ENCODE data around the gene SUPT20H.

DNA sequence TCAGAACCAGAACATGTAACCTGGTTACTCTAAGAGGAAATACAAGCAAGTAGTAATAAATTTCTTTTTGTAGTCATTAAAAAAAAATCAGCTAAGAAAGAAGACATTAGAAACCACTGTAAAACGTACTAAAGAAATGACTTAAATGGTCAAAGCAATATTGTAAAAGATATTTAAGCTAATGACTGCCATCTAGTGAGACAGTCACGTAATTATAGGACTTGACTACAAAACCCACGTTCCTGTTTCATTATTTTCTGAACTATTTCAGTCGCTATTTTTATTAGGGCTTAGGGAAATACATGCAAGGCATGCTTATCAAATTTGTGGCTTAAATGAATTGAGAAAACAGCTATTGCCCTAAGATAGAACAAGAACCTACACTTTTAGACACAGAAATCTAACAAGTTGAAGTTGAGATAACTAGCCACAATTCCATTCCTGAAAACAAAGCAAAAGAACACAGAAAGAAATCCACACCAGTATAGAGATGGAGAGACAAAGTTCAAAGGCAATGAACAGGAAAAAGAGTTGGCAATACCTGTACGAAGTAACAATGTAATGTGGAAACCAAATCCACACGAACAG, 78.2 kb downstream of the SUPT20H start:
- TF ChIP-seq ASH2L (IDR thresholded peaks at IDR 0.05; ENCODE audit: borderline replicate concordance, low read depth): no peak
- no peak for TF ChIP-seq ESRRA (IDR thresholded peaks at IDR 0.05; ENCODE audit: low read length)
- no peak for TF ChIP-seq FOS (IDR thresholded peaks at IDR 0.05; ENCODE audit: borderline replicate concordance, extremely low read depth, insufficient read length)
- TF ChIP-seq SRF (IDR thresholded peaks at IDR 0.05; ENCODE audit: low read depth in 2 of 2, low read length in 2 of 2): no peak
- TF ChIP-seq, protein P1, sequence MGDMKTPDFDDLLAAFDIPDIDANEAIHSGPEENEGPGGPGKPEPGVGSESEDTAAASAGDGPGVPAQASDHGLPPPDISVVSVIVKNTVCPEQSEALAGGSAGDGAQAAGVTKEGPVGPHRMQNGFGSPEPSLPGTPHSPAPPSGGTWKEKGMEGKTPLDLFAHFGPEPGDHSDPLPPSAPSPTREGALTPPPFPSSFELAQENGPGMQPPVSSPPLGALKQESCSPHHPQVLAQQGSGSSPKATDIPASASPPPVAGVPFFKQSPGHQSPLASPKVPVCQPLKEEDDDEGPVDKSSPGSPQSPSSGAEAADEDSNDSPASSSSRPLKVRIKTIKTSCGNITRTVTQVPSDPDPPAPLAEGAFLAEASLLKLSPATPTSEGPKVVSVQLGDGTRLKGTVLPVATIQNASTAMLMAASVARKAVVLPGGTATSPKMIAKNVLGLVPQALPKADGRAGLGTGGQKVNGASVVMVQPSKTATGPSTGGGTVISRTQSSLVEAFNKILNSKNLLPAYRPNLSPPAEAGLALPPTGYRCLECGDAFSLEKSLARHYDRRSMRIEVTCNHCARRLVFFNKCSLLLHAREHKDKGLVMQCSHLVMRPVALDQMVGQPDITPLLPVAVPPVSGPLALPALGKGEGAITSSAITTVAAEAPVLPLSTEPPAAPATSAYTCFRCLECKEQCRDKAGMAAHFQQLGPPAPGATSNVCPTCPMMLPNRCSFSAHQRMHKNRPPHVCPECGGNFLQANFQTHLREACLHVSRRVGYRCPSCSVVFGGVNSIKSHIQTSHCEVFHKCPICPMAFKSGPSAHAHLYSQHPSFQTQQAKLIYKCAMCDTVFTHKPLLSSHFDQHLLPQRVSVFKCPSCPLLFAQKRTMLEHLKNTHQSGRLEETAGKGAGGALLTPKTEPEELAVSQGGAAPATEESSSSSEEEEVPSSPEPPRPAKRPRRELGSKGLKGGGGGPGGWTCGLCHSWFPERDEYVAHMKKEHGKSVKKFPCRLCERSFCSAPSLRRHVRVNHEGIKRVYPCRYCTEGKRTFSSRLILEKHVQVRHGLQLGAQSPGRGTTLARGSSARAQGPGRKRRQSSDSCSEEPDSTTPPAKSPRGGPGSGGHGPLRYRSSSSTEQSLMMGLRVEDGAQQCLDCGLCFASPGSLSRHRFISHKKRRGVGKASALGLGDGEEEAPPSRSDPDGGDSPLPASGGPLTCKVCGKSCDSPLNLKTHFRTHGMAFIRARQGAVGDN (IDR thresholded peaks at IDR 0.05): no peak
- TF ChIP-seq, protein P2, sequence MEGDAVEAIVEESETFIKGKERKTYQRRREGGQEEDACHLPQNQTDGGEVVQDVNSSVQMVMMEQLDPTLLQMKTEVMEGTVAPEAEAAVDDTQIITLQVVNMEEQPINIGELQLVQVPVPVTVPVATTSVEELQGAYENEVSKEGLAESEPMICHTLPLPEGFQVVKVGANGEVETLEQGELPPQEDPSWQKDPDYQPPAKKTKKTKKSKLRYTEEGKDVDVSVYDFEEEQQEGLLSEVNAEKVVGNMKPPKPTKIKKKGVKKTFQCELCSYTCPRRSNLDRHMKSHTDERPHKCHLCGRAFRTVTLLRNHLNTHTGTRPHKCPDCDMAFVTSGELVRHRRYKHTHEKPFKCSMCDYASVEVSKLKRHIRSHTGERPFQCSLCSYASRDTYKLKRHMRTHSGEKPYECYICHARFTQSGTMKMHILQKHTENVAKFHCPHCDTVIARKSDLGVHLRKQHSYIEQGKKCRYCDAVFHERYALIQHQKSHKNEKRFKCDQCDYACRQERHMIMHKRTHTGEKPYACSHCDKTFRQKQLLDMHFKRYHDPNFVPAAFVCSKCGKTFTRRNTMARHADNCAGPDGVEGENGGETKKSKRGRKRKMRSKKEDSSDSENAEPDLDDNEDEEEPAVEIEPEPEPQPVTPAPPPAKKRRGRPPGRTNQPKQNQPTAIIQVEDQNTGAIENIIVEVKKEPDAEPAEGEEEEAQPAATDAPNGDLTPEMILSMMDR (IDR thresholded peaks at IDR 0.05 in 2 of 3, conservative IDR thresholded peaks at IDR 0.05 in 1 of 3; ENCODE audit: control insufficient read depth in 2 of 3, extremely low read depth in 1 of 3, insufficient read depth in 1 of 3, low read depth in 3 of 3, low read length in 3 of 3): peak; percentile 25 to 59 (median 47); a peak in 5 of 6 replicates
- TF ChIP-seq YY1 (IDR thresholded peaks at IDR 0.05; ENCODE audit: low read depth, low read length): no peak
- no peak for TF ChIP-seq EP300 (IDR thresholded peaks at IDR 0.05; ENCODE audit: borderline replicate concordance in 1 of 2, control insufficient read depth in 1 of 2, low read depth in 2 of 2, low read length in 2 of 2)
- no peak for TF ChIP-seq ZZZ3 (IDR thresholded peaks at IDR 0.05; ENCODE audit: control insufficient read depth, insufficient read length, low read depth)
- TF ChIP-seq HDGF (IDR thresholded peaks at IDR 0.05): no peak

Measured in GM12878 (cell line).